ENCODE measurements around the gene TMEM164. TPM values are rescaled to one million over a fixed set of nuclear protein-coding genes. Genes with fewer than 3 reads are reported as not detected.

The TMEM164 gene
- total RNA-seq, 1 donor from 2014 or later = 48.3 TPM

GRCh38 chrX:110155759-110156158, 152.8 kb downstream of the TMEM164 start:
- H3K9me3 ChIP-seq (replicated peaks) = no peaks in the 10 kb centered on the region
- no peaks in the 10 kb centered on the region for H3K27me3 ChIP-seq (ENCODE audit: low read depth)
- TF ChIP-seq CTCF (IDR thresholded peaks at IDR 0.05; ENCODE audit: borderline replicate concordance) = no peak
- no peak overlapping the region for H3K27ac ChIP-seq (replicated peaks)
- intact Hi-C loops (cut with micrococcal nuclease) = no loop called here
- no peak overlapping the region for H3K4me3 ChIP-seq
- no peaks in the 10 kb centered on the region for H3K36me3 ChIP-seq
- H3K4me1 ChIP-seq = peaks cover 2% of the 10 kb centered on the region
- no peak for DNase-seq

GRCh38 chrX:110156167-110156754, 153.3 kb downstream of the TMEM164 start:
- peak; percentile 54 for TF ChIP-seq CTCF (IDR thresholded peaks at IDR 0.05; ENCODE audit: borderline replicate concordance)
- Histone ChIP-seq H3K27ac (replicated peaks) (no peak overlapping the region), H3K36me3 (no peaks in the 10 kb centered on the region), H3K27me3 (ENCODE audit: low read depth) (no peaks in the 10 kb centered on the region), H3K9me3 (replicated peaks) (no peaks in the 10 kb centered on the region), H3K4me3 (no peak overlapping the region), H3K4me1 (peaks cover 5% of the 10 kb centered on the region)
- DNase-seq = no peak
- intact Hi-C loops (cut with micrococcal nuclease) = no loop called here

- Histone ChIP-seq H3K27ac (replicated peaks) (no peak overlapping the region), H3K4me1 (peaks cover 5% of the 10 kb centered on the region), H3K36me3 (no peaks in the 10 kb centered on the region), H3K9me3 (replicated peaks) (no peaks in the 10 kb centered on the region), H3K4me3 (no peak overlapping the region), H3K27me3 (ENCODE audit: low read depth) (no peaks in the 10 kb centered on the region)
- intact Hi-C loops (cut with micrococcal nuclease) = no loop called here
- TF ChIP-seq CTCF (IDR thresholded peaks at IDR 0.05; ENCODE audit: borderline replicate concordance) = no peak
- no peak for DNase-seq
Measured at GRCh38 chrX:110157444-110157843, 154.5 kb downstream of the TMEM164 start.

- H3K27ac ChIP-seq (replicated peaks) = no peak overlapping the region
- H3K36me3 ChIP-seq = no peaks in the 10 kb centered on the region
- TF ChIP-seq CTCF (IDR thresholded peaks at IDR 0.05; ENCODE audit: borderline replicate concordance) = no peak
- H3K4me1 ChIP-seq = peaks cover 5% of the 10 kb centered on the region
- no peaks in the 10 kb centered on the region for H3K27me3 ChIP-seq (ENCODE audit: low read depth)
- DNase-seq = no peak
- H3K9me3 ChIP-seq (replicated peaks) = no peaks in the 10 kb centered on the region
- intact Hi-C loops (cut with micrococcal nuclease) = no loop called here
- no peak overlapping the region for H3K4me3 ChIP-seq
Measured at GRCh38 chrX:110159235-110159634, 156.3 kb downstream of the TMEM164 start.

GRCh38 chrX:110159865-110160264, 157.0 kb downstream of the TMEM164 start:
- Histone ChIP-seq H3K36me3 (no peaks in the 10 kb centered on the region), H3K4me1 (peaks cover 5% of the 10 kb centered on the region), H3K27ac (replicated peaks) (no peak overlapping the region), H3K9me3 (replicated peaks) (no peaks in the 10 kb centered on the region), H3K4me3 (no peak overlapping the region), H3K27me3 (ENCODE audit: low read depth) (no peaks in the 10 kb centered on the region)
- intact Hi-C loops (cut with micrococcal nuclease) = loop anchor here (5.0 kb wide), 1 partner anchor 247 kb away; no protein-coding TSS in a partner anchor
- TF ChIP-seq CTCF (IDR thresholded peaks at IDR 0.05; ENCODE audit: borderline replicate concordance) = no peak
- no peak for DNase-seq

All from left ventricle myocardium inferior (tissue), 1 donor.